ENCODE results near the gene POLR2L. TPM values are rescaled to one million over a fixed set of nuclear protein-coding genes. Genes with fewer than 3 reads are reported as not detected.

The POLR2L gene
- total RNA-seq, 1 donor from 2014 or later, result 127 TPM

- TF ChIP-seq CTCF (IDR thresholded peaks at IDR 0.05), result no peak
- Histone ChIP-seq H3K36me3 (peaks cover 27% of the 10 kb centered on the region), H3K4me3 (no peak overlapping the region), H3K27me3 (ENCODE audit: low read depth) (no peaks in the 10 kb centered on the region), H3K27ac (no peak overlapping the region), H3K4me1 (no peaks in the 10 kb centered on the region), H3K9me3 (no peaks in the 10 kb centered on the region)
- DNase-seq, result no peak
- ATAC-seq, result no peak
- intact Hi-C loops (cut with DNase I), result no loop called here
These were observed 46.2 kb upstream of the POLR2L start for GRCh38 chr11:888310-889212.

- DNase-seq, result no peak
- intact Hi-C loops (cut with DNase I), result no loop called here
- ATAC-seq, result no peak
- no peak overlapping the region for H3K4me3 ChIP-seq
- no peaks in the 10 kb centered on the region for H3K9me3 ChIP-seq
- H3K27me3 ChIP-seq (ENCODE audit: low read depth), result no peaks in the 10 kb centered on the region
- no peaks in the 10 kb centered on the region for H3K4me1 ChIP-seq
- TF ChIP-seq CTCF (IDR thresholded peaks at IDR 0.05), result no peak
- no peak overlapping the region for H3K27ac ChIP-seq
- H3K36me3 ChIP-seq, result peaks cover 33% of the 10 kb centered on the region
These were observed 45.3 kb upstream of the POLR2L start for GRCh38 chr11:887589-887988.

GRCh38 chr11:886568-886967, 44.2 kb upstream of the POLR2L start:
- intact Hi-C loops (cut with DNase I), result no loop called here
- H3K27ac ChIP-seq, result no peak overlapping the region
- TF ChIP-seq CTCF (IDR thresholded peaks at IDR 0.05), result no peak
- ATAC-seq (no peak), DNase-seq (no peak)
- H3K4me1 ChIP-seq, result no peaks in the 10 kb centered on the region
- peaks cover 38% of the 10 kb centered on the region for H3K36me3 ChIP-seq
- no peaks in the 10 kb centered on the region for H3K9me3 ChIP-seq
- no peak overlapping the region for H3K4me3 ChIP-seq
- H3K27me3 ChIP-seq (ENCODE audit: low read depth), result no peaks in the 10 kb centered on the region

- Histone ChIP-seq H3K4me1 (no peaks in the 10 kb centered on the region), H3K27ac (no peak overlapping the region), H3K27me3 (ENCODE audit: low read depth) (no peaks in the 10 kb centered on the region), H3K4me3 (no peak overlapping the region), H3K9me3 (no peaks in the 10 kb centered on the region), H3K36me3 (peaks cover 40% of the 10 kb centered on the region)
- DNase-seq (no peak), ATAC-seq (no peak)
- no peak for TF ChIP-seq CTCF (IDR thresholded peaks at IDR 0.05)
- intact Hi-C loops (cut with DNase I), result no loop called here
These were observed 42.3 kb upstream of the POLR2L start for GRCh38 chr11:884578-885070.

- Histone ChIP-seq H3K4me1 (no peaks in the 10 kb centered on the region), H3K27ac (no peak overlapping the region), H3K36me3 (peaks cover 46% of the 10 kb centered on the region), H3K9me3 (no peaks in the 10 kb centered on the region), H3K4me3 (no peak overlapping the region), H3K27me3 (ENCODE audit: low read depth) (no peaks in the 10 kb centered on the region)
- ATAC-seq (no peak), DNase-seq (no peak)
- TF ChIP-seq CTCF (IDR thresholded peaks at IDR 0.05), result no peak
- intact Hi-C loops (cut with DNase I), result no loop called here
These were observed 41.2 kb upstream of the POLR2L start for GRCh38 chr11:883527-883926.

Data from lower lobe of right lung (tissue), 2 donors.